Measurements from ENCODE around the gene CDH23.

GRCh38 chr10:71379118-71379766 is 17.5 kb upstream of the CDH23 start:
- no peak for TF ChIP-seq CTCF (IDR thresholded peaks at IDR 0.05; ENCODE audit: low read depth, low read length, poor library complexity, severe bottlenecking)
- no peak for TF ChIP-seq EZH2phosphoT487 (IDR thresholded peaks at IDR 0.05; ENCODE audit: borderline replicate concordance, low read length)
